ENCODE measurements around the gene CPM.

The CPM gene
- total RNA-seq: 0.47 to 3.2 (median 1.2) reads per million in 4 donors

DNA sequence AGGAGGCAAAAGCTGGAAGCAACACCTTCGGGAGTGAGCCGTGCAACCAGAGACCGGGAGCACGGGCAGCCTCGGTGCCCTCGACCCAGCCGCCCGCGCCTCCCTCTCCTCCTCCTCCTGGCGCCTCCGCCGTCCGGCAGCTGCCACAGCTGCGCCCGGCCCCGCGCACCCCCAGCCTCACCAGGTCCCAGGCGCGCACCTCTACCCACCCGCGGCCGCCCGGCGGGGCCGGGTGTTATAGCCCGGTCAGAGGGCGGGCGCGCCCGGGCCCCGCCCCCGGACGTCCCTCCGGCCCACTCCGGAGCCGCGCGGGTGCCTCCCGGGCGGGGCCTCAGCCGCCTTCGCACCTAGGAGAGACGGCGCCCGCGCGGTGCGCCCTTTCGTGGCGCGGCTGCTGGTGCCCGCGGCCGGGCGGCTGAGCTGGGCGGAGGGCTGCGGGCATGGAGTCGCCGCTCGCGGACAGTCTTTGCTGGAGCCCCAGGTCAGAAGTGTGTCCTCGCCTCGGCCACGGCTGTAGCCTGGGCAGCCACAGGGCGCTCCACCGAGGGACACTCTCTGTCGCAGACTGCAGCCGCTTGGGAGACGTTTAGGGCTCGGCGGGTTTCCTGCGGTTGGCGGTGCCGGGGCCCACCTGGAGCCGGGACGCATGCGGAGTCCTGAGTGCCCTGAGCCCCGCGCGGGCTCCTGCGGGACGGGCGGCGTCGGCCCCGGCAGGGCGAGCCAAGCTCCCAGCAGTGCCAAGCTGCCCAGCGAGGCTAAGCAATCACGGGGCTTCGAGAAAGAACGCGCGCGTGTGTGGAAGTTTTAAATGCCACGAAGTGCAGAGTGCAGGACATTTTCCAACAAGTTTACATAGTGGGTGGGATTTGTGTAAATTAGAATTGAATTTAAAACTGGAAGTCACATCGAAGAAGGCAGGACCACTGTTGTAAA, at the start of gene CPM:
Gene CPM, minus strand, starts transcription at position 211 of the 933 bp plus-strand sequence. CDS start 334 bp downstream, outside the sequence.
- peak; percentile 46 to 80 (median 63) for DNase-seq

DNA sequence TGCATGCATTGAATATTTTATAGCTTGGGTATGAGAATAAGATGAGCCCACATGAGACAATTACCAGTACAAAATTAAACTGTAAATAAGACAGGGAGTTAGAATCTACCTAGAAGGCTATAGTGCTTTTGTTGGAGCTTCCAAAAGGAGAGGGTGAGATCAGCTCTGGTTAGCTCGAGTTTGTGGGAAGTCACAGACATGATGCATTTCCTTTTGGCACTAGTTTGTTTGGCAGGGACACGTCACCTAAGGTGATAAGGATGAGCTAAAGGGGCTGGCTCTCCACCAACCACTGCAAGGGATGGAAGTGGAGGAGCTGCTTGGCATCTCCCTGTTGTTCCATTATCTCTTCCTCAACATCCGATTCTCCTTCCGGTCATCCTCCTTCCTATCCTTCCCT, 48.5 kb upstream of the CPM start:
- DNase-seq: no peak

DNA sequence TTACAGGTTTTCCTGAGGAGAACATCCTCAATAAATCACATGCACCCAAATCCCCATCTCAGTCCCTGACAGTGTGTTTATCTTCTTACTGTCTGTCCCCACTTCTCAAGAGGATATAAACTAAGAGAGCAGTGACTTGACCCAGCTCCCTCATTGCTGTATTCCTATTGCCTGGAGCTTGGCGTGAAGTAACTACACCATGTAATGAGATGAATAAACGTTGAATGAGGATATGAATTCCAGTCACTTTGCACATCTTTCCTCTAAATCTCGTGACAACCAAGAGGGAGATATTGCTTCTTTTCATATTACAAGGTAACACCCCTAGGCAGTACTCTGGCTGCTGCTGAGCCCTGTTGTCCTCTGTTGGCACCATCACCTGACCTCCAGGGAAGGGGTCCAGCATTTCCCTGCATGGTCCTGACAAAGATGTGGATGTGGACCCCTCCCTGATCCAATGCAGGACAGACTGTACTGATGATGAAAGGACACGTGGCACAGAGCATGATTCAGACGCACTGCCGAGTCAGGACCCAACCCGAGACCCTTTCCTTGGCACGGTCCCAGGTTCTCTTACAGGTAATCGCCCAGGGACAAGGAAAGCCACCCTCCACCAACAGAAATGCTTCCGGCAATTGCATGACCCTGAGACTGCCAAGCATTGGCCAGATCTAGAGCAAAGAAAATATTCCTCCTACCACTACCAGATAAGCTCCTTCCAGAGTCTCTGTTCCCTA, 47.7 kb upstream of the CPM start:
- DNase-seq: no peak

DNA sequence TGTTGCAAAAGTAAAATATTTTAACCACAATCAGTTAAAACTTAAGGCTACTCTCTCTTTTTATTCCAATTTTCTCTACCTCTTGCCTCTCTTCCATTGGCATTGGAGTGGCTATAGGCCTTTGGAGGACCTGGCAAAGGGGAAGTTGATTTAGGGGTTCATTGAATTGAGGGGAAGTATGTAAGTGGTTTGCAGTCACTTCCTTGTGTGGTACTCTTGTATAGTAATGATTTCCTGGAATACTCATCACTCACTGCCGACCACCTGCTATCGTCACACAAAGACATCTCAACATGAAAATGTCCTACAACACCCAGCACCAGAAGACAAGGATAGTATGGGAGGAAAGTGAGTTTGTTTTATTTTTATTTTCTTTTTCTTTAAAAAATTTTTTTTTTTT, 45.7 kb upstream of the CPM start:
- no peak for DNase-seq

DNA sequence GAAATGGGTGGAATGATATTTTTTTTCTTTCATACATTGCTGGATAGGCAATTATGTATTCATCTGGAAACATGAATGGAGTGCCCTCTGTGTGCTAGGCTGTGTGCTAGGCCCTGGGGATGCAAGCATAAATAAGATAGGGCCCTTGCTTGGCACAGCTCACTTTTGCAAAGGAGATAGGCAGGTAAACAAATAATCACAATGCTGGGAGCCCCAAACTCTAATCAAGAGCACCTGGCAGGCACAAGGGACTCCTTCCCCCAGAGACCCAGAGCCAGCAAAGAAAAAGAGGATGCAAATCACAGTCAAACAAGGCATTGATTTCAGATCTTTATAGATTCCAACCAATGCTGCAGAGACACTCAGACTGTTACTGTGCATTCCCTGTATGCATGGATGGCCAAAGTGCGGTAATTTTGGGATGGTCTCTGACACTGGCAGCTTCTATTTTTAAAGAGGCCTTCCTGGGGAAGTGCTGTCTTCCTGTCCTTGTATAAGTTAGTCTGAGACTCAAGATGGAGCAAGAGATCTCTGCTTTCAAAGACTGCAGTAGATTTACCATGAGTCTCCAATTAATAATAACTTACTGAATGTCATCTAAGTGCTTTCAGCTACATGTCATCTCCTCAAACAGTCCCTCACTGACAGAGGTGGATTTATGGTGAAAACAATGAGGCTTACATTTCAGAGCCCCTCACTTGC, 45.1 kb upstream of the CPM start:
- DNase-seq: no peak

DNA sequence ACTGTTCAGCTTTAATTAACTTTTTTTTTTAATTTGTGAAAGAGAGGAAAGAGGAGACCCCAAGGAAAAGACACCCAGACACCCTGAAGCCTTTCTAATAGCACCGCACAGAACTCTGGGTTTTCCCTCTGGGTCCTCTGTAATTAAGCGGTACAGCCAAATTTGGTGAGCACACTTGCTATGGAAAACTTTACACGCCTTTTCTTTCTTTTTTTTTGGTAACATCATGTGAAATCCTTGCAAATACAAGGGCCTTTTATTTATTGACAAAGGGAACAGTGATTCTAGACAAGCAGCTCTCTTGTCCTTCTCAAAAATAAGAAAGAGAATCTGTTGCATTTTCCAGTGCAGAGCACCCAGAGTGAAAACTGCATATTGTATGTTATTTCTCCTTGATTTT, 44.4 kb upstream of the CPM start:
- DNase-seq: no peak

DNA sequence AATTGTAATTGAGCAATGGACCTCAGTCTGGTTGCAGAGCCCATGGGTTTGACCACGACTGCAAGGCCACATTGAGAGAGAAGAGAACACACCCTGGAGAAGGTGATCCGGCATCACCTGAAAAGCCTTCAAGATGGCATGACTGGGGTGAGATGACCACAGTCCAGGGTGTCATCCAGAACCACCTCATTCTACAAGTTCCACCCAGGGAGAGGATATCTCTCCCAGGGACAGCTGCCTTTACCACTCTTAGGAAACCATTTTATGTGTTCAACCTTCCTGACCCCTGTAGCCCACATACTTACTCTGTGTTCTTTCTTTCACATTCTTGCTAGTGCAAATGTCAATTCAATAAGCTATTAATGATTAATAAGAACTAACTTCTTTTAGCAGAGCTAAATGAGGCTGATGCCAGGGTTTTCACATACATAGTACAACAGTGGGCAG, 43.4 kb upstream of the CPM start:
- no peak for DNase-seq

DNA sequence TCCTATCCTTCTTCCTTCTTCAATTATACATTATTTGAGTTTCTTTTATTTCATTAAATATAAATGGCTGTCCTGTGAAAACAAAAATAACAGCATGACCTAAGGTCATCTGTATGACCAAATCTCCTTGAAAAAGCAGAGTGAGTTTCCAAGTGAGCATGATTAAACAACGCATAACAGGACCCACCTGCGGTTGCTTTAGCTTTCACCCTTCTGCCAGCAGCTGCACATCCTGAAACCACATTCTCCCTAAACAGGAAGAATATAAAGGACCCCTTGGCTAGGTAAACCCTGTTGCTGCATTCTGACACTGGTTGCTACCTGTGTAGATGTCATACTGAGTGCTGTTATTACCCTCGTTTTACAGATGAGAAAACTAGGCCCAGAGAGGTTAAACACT, 42.8 kb upstream of the CPM start:
- DNase-seq: no peak

DNA sequence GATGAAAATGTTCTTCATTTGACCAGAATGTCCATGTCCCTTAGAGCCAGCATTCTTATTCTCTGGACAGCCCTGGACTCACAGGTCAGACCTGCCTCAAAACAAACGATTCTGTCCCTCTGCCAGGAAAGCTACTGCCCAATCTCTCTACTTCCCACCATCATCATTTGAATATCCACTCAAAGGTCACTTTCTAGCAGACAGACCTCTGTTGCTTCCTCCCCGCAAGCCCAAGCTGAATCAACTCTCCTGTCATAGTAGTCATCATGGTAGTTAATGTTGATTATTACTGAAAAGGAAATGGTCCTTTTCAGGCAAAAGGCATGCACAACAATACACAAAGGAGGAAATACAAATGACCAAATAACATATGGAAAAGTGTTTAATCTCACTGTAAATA, 39.6 kb upstream of the CPM start:
- no peak for DNase-seq

DNA sequence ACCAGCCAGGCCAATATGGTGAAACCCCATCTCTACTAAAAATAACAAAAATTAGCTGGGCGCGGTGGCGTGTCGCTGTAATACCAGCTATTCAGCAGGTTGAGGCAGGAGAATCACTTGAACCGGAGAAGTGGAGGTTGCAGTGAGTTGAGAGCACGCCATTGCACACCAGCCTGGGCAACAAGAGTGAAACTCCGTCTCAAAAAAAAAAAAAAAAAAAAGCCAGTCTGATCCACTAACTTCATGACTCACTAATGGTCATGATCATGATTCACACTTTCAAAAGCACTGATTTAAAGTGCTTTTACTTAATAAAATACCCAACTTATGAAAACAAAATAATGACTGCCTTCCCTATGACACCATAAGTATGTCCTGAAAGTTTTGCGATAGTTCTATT, 38.4 kb upstream of the CPM start:
- no peak for DNase-seq

DNA sequence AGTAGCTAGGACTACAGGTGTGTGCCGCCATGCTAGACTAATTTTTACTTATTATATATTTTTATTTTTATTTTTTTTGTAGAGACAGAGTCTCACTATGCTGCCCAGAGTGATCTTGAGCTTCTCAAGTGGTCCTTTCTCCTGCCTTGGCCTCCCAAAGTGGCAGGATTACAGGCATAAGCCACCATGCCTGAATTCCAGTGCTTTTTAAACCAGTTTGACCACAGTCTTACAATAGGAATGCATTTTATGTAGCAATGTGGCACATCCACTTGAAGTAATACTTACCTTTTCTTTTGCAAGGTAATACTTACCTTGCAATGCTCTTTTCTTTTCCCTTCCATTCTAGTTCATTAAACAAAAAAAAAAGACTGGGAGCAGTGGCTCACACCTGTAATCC, 38.0 kb upstream of the CPM start:
- DNase-seq: no peak

DNA sequence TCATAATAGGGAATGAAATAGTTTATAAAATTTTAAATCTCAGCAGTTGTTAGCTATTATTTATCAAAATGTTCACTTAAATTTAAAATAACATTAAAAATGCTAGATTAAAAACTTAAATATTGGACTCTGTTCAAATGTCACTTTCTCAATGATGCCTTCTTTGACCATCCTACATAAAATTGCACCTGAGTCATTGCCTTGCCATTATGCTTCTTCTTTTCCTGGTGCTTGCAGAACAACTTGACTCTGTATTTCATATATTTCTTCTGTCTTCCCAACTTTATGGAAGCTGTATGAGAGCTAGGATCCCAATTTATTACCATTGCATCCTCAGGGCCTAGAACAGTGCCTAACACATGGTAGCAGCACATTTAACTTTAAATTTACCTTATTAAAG, 37.3 kb upstream of the CPM start:
- no peak for DNase-seq

DNA sequence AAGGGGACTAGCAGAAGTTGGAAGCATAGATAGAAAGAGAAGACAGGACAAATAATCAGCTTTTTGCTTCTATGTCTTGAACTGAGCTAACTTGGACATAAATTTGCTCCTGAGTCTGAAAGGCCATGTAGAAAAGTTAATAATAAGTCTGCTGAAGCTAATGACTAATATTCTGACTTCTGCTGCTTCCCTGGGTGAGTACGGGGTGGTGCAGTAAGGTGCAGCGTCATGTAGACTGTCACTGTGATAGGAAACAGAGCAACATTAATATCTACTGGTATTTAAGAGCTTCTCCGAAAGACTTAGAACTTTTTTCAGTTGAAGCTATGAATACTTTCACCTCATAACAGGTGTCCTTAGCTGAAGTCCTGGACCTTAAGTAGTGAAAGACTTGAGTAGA, 34.1 kb upstream of the CPM start:
- no peak for DNase-seq

DNA sequence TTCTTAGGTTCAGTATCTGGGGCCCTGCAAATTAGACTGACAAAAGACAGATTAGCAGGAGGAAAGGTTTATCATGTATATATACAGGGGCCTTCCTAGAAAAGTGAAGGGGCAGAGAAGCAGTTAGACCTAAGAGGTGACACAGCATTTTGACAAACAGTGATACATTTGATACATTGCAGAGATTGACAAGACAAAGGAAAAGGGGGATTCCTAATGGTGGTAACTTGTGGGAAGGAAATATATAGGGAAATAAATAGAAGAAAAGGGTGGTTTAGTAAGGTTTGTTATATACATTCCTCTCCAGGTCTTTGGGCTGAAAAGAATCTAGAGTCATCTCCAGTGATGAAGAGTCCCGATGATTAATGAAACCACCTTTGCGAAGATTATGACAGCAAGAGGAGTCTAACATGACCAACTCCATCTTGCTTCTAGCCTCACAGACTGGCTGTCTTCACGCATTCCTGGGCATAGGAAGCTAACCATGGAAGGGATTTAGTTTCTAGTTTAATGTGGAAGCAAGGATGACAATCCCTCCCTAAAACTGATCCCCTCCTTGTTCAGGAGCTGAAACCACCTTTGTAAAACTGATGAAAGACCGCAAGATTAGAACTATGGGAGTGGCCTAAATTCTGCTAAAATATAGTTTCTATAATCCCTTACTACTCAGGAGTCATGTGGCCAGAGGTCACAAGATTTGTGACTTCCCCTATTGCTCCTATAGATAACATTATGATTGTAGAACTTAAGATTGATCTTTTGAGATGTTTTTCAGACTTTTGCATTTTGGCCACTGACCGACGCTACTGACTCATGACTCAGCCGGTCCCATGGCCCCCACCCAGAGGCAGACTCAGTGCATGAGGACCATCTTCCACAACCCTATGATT, 31.1 kb upstream of the CPM start:
- DNase-seq: no peak

DNA sequence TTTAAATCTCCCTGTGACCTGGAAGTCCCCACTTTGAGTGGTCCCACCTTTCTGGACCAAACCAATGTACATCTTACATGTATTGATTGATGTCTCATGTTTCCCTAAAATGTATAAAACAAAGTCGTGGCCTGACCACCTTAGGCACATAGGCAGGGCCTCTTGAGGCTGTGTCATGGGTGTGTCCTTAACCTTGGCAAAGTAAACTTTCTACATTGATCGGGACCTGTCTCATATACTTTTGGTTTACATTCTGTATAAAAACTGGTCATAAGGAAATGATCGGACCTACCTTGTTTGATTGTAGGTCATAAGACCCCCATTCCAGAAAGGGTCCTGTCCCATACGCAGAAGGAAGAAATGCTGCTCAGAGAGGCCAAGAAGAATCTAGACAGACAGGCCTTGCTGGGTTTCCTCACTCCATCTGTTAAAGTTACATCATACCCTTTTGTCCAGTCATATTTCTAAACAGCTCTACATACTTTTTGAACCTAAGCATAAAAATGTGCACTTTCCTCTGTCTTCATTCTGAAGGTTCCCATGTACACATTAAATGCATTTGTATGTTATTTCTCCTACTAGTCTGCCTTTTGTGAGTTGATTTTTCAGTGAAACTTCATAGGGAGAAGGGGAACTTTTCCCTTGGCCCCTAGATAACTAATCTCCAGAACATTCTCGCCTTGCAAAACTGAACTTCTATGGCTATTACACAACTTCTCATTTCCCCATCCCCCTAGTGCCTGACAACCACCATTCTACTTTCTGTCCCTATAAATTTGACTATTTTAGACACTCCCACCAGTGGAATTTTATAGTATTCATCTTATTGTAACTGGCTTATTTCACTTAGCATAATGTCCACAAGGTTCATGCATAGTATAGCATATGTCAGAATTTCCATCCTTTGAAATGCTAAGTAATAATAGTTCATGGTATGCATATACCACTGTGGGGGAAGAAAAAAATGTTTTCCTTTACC, 30.2 kb upstream of the CPM start:
- DNase-seq: no peak

DNA sequence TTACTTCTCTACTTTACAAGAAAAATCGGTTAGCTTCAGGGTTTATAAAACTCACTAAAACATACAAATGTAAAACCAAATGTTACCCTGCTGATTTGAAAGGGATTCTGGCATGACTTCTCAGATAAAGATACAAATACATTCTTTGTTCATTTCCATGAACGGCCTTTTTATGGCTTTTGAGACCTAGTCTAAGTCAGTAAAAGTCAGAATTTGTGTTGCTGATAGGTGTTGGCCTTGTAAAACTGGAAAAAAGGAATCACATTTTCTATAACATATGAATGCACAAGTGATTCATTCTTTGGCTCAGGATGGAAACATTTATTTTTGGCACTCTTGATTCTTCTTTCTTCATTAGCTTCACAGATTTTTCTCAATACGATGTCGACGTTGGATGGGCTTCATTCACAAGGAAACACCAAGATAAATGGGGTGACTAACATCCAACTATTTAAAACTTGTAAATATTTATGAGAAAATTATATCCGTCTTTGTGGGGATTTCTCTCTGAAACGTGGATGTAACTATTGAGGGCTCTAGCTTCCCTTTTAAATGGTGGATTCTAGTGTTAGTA, 27.0 kb upstream of the CPM start:
- DNase-seq: no peak

DNA sequence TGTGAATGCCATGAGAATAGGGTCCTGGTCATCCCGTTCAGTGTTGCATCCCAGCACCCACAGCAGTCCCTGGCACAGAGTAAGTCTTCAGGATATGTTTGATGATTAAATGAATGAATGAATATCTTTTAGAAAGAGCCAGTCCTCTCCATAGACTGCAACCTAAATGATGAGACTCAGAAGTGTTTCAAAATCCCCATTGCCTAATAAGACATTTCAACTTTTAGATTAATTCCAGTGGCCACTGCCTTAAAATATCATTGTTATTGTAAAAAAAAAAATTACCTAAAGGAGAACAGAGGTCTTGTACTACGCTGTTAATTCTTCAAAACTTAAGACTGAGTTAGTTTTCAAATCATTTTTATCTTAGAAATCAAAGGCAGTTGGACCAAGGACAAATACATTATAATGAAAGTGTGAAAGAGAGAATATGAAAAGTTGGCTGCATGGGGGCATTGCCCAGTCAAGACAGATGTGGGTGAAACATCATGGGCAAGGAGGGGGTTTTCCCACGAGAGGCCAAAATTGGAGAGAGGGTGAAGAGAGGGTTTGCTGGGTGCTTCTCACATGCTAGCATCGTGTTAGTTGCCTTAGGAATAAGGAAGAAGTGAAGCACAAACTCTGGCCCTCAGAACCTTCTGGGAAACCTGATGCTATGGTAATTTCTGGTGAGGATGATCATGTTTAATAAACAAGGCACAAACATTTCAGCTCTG, 26.3 kb upstream of the CPM start:
- DNase-seq: no peak

DNA sequence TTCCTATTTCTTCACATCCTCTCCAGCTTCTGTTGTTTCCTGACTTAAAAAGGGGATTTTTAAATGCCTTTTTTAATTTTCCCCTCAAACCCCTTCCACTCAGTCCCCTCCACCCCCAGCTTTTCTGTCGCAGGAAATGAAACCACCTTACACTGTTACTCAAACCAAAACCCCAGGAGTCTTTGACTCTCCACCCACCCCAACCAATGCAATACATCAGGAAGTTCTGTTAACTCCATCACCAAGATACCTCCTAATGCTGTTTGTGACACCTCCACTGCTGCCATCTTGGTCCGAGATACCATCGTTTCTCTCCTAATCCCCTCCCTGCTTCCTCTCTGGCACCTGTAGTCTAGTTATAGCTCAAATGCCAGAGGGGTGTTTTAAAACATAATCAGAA, 25.4 kb upstream of the CPM start:
- peak in 1 of 5 donors; percentile 81 for DNase-seq

DNA sequence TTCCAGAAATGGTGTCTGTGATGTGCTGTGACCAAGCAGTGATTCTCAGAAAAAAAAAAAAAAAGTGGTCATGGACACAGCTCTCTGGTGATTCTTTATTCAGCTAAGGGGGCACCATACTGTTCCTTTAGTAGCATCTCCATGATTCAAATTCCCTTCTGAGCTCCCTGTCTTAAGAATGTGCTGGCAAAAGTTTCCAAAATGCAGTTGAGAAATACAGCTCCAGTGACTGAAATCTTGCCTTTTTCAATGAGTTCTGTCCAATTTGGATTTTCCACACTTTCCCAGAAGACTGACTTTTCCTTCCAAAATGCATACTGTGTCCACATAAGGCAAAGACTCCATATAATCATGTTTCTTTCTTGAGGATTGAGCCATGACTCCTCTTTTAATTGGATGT, 24.3 kb upstream of the CPM start:
- DNase-seq: no peak

DNA sequence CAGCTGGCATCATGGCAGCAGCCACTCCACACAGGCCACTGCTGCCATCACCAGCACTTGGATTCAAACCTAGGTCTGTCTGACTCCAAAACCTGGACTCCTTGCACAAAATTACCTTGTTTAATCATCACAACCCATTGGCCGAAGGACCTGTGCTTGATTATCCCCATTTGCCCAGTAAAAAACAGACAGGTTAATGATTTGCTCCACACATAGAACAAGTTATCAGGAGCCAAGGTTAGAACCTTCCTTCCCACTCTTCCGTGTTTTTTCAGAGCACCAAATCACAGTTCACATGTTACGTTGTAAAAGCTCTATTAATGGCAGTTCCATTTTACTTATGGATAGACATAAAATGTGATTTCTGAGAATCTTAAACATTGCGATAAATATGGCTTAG, 23.5 kb upstream of the CPM start:
- DNase-seq: no peak
